Type B pancreatic cell (in vitro differentiated cells): ENCODE data around the gene TYW3. TPM values are rescaled to one million over a fixed set of nuclear protein-coding genes. Genes with fewer than 3 reads are reported as not detected.

Source experiments
- DNase-seq: peaks from one replicate; pipeline ENCODE4 v3.0.0; 2021; ENCODE audit warnings: mixed read lengths; ENCODE audit not compliant: unreplicated experiment; ENCODE audit errors: extremely low spot score
- H3K27ac Mint-ChIP-seq: 2 replicates; pipeline ENCODE4 v1.8.0; 2021; ENCODE audit warnings: mild to moderate bottlenecking, mixed read lengths
- H3K27me3 Mint-ChIP-seq: 2 replicates; pipeline ENCODE4 v1.8.0; 2021; ENCODE audit warnings: mixed read lengths
- H3K36me3 Mint-ChIP-seq: 2 replicates; pipeline ENCODE4 v1.8.0; 2021; ENCODE audit warnings: mixed read lengths
- H3K4me1 Mint-ChIP-seq: one replicate; pipeline ENCODE4 v1.8.0; 2021; ENCODE audit warnings: mixed read lengths; ENCODE audit not compliant: unreplicated experiment
- H3K4me3 Mint-ChIP-seq: 2 replicates; pipeline ENCODE4 v1.8.0; 2021; ENCODE audit warnings: mild to moderate bottlenecking, mixed read lengths
- H3K9me3 Mint-ChIP-seq: 2 replicates; pipeline ENCODE4 v1.8.0; 2021; ENCODE audit warnings: mixed read lengths
- long read RNA-seq: library from polyadenylated mRNA; unstranded; transcript quantifications from one replicate; pipeline ENCODE4 v2.0.0, GENCODE V29; 2020
- total RNA-seq: library from RNA; stranded (reverse); gene quantifications from 2 replicates; pipeline ENCODE4 v1.2.1, GENCODE V29; 2021; ENCODE audit warnings: low replicate concordance
- TF ChIP-seq, protein P1 (sequence below): fragments of 200-600 bp; sonication (generic); conservative IDR thresholded peaks from 2 replicates; pipeline ENCODE4 v1.5.0; 2021; ENCODE audit warnings: antibody characterized with exemption, mild to moderate bottlenecking

The TYW3 gene, protein sequence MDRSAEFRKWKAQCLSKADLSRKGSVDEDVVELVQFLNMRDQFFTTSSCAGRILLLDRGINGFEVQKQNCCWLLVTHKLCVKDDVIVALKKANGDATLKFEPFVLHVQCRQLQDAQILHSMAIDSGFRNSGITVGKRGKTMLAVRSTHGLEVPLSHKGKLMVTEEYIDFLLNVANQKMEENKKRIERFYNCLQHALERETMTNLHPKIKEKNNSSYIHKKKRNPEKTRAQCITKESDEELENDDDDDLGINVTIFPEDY
- 11.0 and 12.7 TPM in 2 replicates for total RNA-seq
- long read RNA-seq, transcript TYW3-201 (6 exons, 3,430 nt) = major isoform, 18 of 27 reads
- long read RNA-seq, partial matches to known transcripts = 3 of 27 reads
- long read RNA-seq, other reads (novel, unspliced or antisense) = 6 of 27 reads

DNA sequence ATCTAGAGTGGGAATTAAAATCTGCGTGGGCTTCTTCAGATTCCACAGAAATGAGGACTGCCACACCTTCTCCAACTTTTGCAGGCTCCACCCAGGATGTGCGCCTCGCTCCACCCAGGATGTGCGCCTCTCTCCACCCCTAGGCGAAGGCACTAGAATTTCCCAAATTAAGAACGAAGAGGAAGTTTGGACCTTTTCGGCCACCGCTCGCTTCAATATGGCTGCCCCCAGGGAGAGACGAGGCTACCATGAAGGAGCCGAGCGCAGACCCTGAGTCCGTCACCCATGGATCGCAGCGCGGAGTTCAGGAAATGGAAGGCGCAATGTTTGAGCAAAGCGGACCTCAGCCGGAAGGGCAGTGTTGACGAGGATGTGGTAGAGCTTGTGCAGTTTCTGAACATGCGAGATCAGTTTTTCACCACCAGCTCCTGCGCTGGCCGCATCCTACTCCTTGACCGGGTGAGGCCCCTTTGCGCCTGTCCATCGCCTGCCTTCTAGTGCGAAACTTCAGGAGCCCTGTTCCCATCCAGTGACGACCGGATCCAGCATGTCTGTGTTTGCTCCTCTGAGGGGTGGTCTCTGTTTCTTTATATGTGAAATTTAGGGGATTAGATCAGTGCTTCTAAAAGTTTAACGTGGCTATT lies at the start of gene TYW3, which contains the start of gene CRYZ:
Gene TYW3, plus strand, starts transcription at position 193 of the 644 bp plus-strand sequence. Its CDS starts 93 bp downstream, at position 286.
Gene CRYZ, minus strand, starts transcription at position 91 of the 644 bp plus-strand sequence. CDS start 8,229 bp downstream, outside the sequence.
- H3K36me3 Mint-ChIP-seq = peaks cover 21% of the 10 kb centered on the region
- peak; percentile 77 for DNase-seq
- H3K27me3 Mint-ChIP-seq = no peaks in the 10 kb centered on the region
- no peaks in the 10 kb centered on the region for H3K9me3 Mint-ChIP-seq
- H3K27ac Mint-ChIP-seq = peak within 1 kb of the TSS; percentile 94
- peaks cover 18% of the 10 kb centered on the region for H3K4me1 Mint-ChIP-seq
- H3K4me3 Mint-ChIP-seq = peak within 1 kb of the TSS; percentile 99
- TF ChIP-seq, protein P1, sequence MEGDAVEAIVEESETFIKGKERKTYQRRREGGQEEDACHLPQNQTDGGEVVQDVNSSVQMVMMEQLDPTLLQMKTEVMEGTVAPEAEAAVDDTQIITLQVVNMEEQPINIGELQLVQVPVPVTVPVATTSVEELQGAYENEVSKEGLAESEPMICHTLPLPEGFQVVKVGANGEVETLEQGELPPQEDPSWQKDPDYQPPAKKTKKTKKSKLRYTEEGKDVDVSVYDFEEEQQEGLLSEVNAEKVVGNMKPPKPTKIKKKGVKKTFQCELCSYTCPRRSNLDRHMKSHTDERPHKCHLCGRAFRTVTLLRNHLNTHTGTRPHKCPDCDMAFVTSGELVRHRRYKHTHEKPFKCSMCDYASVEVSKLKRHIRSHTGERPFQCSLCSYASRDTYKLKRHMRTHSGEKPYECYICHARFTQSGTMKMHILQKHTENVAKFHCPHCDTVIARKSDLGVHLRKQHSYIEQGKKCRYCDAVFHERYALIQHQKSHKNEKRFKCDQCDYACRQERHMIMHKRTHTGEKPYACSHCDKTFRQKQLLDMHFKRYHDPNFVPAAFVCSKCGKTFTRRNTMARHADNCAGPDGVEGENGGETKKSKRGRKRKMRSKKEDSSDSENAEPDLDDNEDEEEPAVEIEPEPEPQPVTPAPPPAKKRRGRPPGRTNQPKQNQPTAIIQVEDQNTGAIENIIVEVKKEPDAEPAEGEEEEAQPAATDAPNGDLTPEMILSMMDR = no peak

DNA sequence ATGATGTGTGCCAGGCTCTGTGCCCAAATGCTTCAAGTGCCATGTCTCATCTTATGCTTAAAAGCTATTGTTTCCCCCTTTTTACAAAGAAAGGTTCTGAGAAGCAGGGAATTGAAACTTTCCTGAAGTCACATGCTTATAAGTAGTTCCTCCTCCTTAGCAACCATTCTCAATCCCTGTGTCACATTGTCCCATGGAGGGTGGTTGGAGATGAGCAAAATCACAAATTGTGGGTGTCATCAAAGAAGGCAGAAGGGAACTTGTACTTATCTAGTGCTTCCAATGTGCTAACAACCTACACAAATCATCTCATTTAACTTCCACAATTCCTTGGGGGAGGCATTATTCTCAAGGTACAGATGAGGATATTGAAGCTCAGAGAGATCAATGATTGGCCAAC lies 49.3 kb upstream of the TYW3 start:
- Mint-ChIP-seq H3K9me3 (no peaks in the 10 kb centered on the region), H3K4me3 (no peak overlapping the region), H3K4me1 (no peaks in the 10 kb centered on the region), H3K36me3 (no peaks in the 10 kb centered on the region), H3K27ac (no peak overlapping the region), H3K27me3 (peaks cover 3% of the 10 kb centered on the region)
- no peak for DNase-seq
- TF ChIP-seq, protein P1 = no peak

DNA sequence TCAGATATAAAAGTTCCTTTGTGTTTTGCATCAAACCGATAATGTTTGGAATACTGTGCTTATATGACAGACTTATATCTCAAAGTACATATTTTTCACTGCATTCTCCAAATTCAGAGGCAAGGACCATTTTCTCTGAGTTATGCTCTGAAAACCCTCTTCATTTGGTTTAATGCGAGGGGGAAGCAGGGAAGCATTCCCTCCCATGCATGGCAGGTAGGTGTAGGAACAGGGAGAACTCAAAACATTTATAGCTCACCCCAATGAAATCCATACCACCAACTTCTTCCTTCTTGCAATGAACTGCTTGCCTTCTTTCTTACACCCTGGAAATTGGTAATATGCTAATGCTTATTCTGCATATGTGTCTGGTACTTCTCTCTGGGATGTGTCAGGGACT lies 48.7 kb upstream of the TYW3 start:
- TF ChIP-seq, protein P1 = no peak
- Mint-ChIP-seq H3K36me3 (no peaks in the 10 kb centered on the region), H3K4me3 (no peak overlapping the region), H3K27me3 (peaks cover 3% of the 10 kb centered on the region), H3K9me3 (no peaks in the 10 kb centered on the region), H3K27ac (no peak overlapping the region), H3K4me1 (no peaks in the 10 kb centered on the region)
- DNase-seq = no peak

DNA sequence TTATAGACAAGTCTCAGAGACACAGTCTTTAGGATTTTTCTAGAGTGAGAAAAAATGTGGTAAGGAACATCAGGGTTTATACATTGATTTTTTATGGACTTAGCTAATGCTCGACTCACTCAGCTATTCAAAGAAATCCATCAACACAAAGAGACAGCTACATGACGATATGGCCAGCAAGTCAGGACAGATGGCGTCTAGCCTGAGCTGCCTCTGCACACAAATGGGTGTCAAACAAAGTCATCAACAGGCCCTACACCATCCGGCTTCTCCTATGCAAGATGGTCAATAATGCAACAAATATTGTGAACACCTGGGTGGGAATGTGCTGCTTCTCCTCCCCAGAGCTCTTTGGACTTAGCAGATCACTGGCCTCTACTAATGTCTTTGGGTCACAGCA lies 46.0 kb upstream of the TYW3 start:
- no peaks in the 10 kb centered on the region for H3K36me3 Mint-ChIP-seq
- H3K9me3 Mint-ChIP-seq = no peaks in the 10 kb centered on the region
- TF ChIP-seq, protein P1 = no peak
- H3K27me3 Mint-ChIP-seq = peaks cover 3% of the 10 kb centered on the region
- H3K4me3 Mint-ChIP-seq = no peak overlapping the region
- no peak overlapping the region for H3K27ac Mint-ChIP-seq
- H3K4me1 Mint-ChIP-seq = peaks cover 9% of the 10 kb centered on the region
- DNase-seq = no peak

DNA sequence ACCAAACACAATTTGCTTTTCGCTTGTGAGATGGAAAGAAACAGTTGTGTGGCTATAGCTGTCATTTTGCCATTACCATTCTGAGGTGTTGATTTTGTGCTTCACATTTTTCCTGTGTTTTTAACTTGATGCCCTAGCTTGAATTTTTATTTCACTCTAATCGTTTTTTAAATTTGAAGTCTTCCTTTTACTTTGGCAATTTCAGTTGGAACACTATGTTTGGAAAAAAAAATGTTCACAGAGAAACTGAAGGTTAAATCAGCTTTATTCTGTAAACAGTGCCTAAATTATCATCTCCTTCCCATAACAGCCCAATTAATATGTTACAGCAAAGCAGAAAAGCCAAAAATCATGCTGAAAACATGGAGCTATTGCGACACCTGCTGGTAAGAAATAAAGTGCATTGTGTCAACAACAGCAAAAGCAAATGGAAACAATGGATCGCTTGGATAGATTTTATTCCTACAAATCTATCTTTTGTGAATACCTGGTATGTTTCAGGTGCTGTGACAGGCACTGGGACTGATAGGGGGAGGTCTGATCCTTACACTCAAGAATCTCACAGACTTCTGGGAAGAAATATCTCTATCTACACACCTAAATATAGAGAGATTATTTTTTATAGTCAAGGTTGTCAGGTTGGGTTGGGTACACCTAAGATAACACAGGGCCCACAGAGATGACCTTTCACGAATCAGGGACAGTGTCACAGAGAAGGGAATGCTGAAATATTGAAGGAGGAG lies 43.2 kb upstream of the TYW3 start:
- H3K4me3 Mint-ChIP-seq = no peak overlapping the region
- H3K27ac Mint-ChIP-seq = no peak overlapping the region
- peaks cover 9% of the 10 kb centered on the region for H3K4me1 Mint-ChIP-seq
- no peaks in the 10 kb centered on the region for H3K36me3 Mint-ChIP-seq
- TF ChIP-seq, protein P1 = peak; percentile 93
- DNase-seq = no peak
- H3K27me3 Mint-ChIP-seq = no peaks in the 10 kb centered on the region
- H3K9me3 Mint-ChIP-seq = no peaks in the 10 kb centered on the region
